Coronary artery (tissue), 2 donors: ENCODE measurements around the gene C1QL4.
"Not testable (repeated sequence)": the region's sequence is repeated elsewhere in the genome, so short reads cannot be mapped to it uniquely, and the experiment has no call there.

Experiments used
- DNase-seq: peaks from one replicate; pipeline ENCODE4 v3.0.0-alpha.2; 2017; ENCODE audit warnings: low spot score
- H3K27ac ChIP-seq, 2 donors: fragments of 200-600 bp; sonication (generic); one replicate each; pipeline ENCODE4 v1.5.1; 2016 to 2019
- H3K4me3 ChIP-seq: fragments of 200-600 bp; sonication (generic); 2 replicates; pipeline ENCODE4 v1.5.1; 2016; ENCODE audit warnings: mild to moderate bottlenecking, moderate library complexity
- TF ChIP-seq, protein P1 (sequence below): fragments of 200-600 bp; sonication (generic); IDR thresholded peaks from one replicate; pipeline ENCODE4 v1.5.1; 2019; ENCODE audit warnings: antibody characterized with exemption

The C1QL4 gene

DNA sequence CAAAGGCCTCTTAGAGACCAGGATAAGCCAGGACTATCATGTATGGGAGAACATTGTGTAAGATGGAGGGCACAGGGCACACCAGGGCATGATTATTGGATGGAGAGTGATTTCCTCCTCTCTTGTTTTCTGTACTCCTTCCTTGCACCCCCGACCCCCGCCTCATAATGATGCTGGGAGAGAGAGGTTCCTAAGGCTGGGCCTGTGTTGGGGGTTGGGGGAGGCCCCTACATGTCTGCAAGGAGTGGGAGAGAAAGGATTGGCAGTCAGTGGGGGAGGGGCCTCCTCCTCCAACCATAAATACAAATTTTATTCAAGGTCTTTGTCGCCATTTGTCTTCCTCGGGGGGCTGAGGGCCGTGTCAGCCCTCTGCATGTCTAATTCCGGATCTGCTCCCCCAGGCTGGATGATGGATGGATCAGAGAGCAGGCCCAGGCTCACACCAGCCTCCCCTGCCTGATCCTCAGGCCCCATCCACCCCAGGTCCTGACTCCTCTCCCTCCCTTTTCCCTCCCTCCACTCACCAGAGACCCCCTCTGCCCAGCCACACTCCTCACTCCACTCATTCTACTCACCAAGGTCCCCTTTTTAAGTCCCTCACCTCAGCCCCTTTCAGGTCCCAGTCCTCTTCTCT lies 2.0 kb upstream of the C1QL4 start:
- no peak for DNase-seq
- no peak overlapping the region for H3K27ac ChIP-seq

GRCh38 chr12:49335955-49336644 lies 888 bp downstream of the C1QL4 start:
- Histone ChIP-seq H3K27ac (no peak overlapping the region), H3K4me3 (peak overlapping the region; percentile 67)
- no peak for DNase-seq
- TF ChIP-seq, protein P1, sequence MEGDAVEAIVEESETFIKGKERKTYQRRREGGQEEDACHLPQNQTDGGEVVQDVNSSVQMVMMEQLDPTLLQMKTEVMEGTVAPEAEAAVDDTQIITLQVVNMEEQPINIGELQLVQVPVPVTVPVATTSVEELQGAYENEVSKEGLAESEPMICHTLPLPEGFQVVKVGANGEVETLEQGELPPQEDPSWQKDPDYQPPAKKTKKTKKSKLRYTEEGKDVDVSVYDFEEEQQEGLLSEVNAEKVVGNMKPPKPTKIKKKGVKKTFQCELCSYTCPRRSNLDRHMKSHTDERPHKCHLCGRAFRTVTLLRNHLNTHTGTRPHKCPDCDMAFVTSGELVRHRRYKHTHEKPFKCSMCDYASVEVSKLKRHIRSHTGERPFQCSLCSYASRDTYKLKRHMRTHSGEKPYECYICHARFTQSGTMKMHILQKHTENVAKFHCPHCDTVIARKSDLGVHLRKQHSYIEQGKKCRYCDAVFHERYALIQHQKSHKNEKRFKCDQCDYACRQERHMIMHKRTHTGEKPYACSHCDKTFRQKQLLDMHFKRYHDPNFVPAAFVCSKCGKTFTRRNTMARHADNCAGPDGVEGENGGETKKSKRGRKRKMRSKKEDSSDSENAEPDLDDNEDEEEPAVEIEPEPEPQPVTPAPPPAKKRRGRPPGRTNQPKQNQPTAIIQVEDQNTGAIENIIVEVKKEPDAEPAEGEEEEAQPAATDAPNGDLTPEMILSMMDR = no peak

More for the DNA sequence above, 2.0 kb upstream of the C1QL4 start:
- TF ChIP-seq, protein P1 = no peak
- H3K4me3 ChIP-seq = no peak overlapping the region

DNA sequence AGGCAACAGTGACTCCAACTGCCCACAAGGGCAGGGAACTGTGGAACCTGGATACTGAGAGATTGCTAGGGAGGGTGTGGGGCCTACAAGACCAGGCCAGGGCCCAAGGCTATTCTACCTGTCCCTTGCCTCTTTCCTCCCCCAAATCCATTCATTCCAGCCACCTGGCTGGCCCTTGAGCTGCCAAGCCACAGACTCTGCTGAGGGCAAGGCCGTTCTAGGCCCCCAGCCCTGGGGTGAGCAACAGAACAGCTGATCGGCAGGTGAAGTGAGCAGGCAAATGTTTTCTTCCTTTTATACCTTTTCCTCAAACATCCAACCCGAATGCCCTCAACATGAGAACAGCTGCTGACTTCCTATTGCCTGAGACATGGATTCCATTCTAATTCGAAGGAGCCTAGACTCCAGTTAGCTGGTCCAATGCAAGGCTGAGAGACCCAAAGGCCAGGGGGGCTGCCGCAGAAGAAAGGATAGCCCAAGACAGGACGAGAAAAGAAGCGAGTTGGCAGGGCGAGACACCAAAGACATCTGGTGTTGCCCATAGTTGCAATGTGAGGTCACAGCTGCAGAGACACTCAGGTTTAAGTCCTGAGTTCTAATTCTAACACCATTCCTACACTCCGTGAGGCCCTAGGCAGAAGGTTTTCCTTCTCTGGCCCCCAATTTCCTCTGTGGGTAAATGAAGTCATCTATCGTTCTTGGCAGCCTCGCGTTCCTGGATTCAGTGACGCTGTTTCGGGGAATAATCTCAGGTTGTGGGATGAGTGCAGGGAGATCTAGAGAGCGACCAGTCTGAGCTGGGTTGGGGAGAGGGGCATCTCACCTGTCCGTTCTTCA lies 1.7 kb downstream of the C1QL4 start:
- no peak for DNase-seq
- Histone ChIP-seq H3K4me3 (no peak overlapping the region), H3K27ac (no peak overlapping the region)
- TF ChIP-seq, protein P1 = no peak

- TF ChIP-seq, protein P1 = no peak
- DNase-seq = no peak
- Histone ChIP-seq H3K4me3 (no peak overlapping the region), H3K27ac (no peak overlapping the region)
Measured at GRCh38 chr12:49334681-49335080, 2.3 kb downstream of the C1QL4 start.

DNA sequence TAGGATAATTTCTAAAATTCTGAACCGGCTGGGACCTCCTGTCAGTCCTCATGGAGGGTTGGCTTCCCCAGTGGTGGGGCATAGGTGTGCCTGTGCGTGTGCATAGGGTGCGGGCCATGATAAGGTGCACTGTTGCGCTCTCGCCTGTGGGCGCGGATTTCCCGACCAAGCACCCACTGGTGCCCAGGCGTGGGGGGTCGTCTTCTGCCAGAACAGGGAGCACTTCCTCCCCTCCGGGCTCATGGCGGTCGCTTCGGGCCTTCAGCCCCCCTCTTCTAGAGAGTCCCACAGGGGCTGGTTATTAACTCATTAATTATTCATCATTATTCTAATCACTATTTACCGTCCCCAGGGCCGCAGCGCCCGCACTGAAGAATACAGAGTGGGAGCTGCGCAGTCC lies 2.8 kb downstream of the C1QL4 start:
- TF ChIP-seq, protein P1 = no peak
- DNase-seq = no peak

DNA sequence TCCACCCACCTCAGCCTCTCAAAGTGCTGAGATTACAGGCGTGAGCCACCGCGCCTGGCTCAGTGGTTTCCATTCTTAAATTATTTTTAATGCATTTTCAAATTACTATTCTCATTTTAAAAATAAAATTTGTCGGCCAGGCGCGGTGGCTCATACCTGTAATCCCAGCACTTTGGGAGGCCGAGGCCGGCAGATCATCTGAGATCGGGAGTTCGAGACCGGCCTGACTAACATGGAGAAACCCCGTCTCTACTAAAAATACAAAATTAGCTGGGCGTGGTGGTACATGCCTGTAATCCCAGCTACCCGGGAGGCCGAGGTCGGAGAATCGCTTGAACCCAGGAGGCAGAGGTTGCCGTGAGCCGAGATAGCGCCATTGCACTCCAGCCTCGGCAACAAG lies 3.2 kb downstream of the C1QL4 start:
- DNase-seq, H3K27ac ChIP-seq, H3K4me3 ChIP-seq: not testable (repeated sequence)

More for the DNA sequence above, 2.8 kb downstream of the C1QL4 start:
- no peak overlapping the region for H3K27ac ChIP-seq
- H3K4me3 ChIP-seq = no peak overlapping the region

DNA sequence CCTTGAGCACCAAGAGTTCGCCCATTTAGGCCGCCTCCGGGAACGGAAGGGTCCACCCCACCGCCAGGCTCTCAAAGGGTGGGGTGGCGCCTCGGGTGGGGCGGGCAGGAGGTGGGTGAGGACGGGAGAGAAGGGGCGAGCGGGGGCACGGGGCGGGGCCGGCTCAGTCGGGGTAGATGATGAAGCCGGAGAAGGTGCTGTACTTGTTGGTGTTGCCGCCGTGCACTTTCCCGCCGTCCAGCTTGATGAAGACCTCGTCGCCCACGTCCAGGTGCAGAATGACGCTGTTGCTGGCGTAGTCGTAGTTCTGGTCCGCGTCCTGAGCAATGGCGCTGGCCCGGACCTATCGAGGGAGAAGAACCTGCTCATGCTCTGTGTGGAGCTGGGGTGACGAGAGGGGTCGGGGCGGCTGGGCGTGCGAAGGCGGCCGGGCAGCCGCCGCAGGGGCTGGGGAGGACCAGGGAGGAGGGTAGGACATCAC lies 4.1 kb downstream of the C1QL4 start:
- DNase-seq = no peak
- H3K27ac ChIP-seq = no peak overlapping the region
- TF ChIP-seq, protein P1 = no peak
- peak overlapping the region; percentile 35 for H3K4me3 ChIP-seq
